Left lung (tissue), 10 donors: Measurements from ENCODE around the gene PCDHAC1. TPM values are rescaled to one million over a fixed set of nuclear protein-coding genes. Genes with fewer than 3 reads are reported as not detected.

Experiments
- ATAC-seq: fragments of 200-7000 bp; cut with Tn5 transposase; one replicate; pipeline ENCODE4 v1.9.1; 2020; ENCODE audit warnings: moderate library complexity
- DNase-seq, 4 donors: peaks; one replicate each; pipeline ENCODE4 v3.0.0-alpha.2; 2013 to 2020
- H3K27ac ChIP-seq, 2 donors: fragments of 200-600 bp; sonication (generic) in 1 of 2; one replicate each; pipeline versions ENCODE4 v1.5.0 to v1.8.0; 2020 to 2021
- H3K27me3 ChIP-seq, 2 donors: fragments of 200-600 bp; sonication (generic) in 1 of 2; one replicate each; pipeline versions ENCODE4 v1.5.0 to v1.8.0; 2020 to 2021
- H3K36me3 ChIP-seq, 2 donors: fragments of 200-600 bp; sonication (generic) in 1 of 2; one replicate each; pipeline versions ENCODE4 v1.5.0 to v1.8.0; 2020 to 2021
- H3K4me1 ChIP-seq, 2 donors: fragments of 200-600 bp; one replicate each; pipeline ENCODE4 v1.8.0; 2021
- H3K4me3 ChIP-seq, 2 donors: fragments of 200-600 bp; sonication (generic) in 1 of 2; one replicate each; pipeline versions ENCODE4 v1.5.0 to v1.8.0; 2020 to 2021; ENCODE audit warnings: mild to moderate bottlenecking in 1 of 2
- H3K9me3 ChIP-seq, 2 donors: fragments of 200-600 bp; sonication (generic) in 1 of 2; one replicate each; pipeline versions ENCODE4 v1.5.0 to v1.8.0; 2020 to 2021
- CTCF ChIP-seq, 2 donors: fragments of 200-600 bp; sonication (generic) in 1 of 2; IDR thresholded peaks; one replicate each; pipeline versions ENCODE4 v1.5.0 to v1.8.0; 2021; ENCODE audit warnings: antibody characterized with exemption in 2 of 2
- intact Hi-C, 2 donors: fragments of 100-400 bp; cut with DNase I; formaldehyde crosslinking; loops; one replicate each; pipeline versions ENCODE4 v1.11.2 to v1.14.2; 2022
- polyA plus RNA-seq, 6 donors: library from polyadenylated mRNA; unstranded; fragments of 120-200 nt; gene quantifications; one replicate each; pipeline ENCODE4 v1.2.1, GENCODE V29; 2013; ENCODE audit not compliant: insufficient read length in 6 of 6
- total RNA-seq, 2 donors: library from RNA; stranded (reverse); fragmentation: NEBNext Ultra II Directional; extraction: Animal tissue kit (Norgen Biotek cat#: 25700); gene quantifications; one replicate each; pipeline ENCODE4 v1.2.1, GENCODE V29; 2021
- donor health status: DM: no; HTN: yes; CAD: no.
- donor health status: DM: no; HTN: no; CAD: no.

Gene PCDHAC1
- total and polyA plus RNA-seq, 8 donors: 0.26 to 8.3 (median 0.33) TPM

- intact Hi-C loops: no loop called here
- peak overlapping the region; percentile 48 to 51 for H3K4me3 ChIP-seq
- peaks cover 0 to 8% of the 10 kb centered on the region in 2 donors for H3K4me1 ChIP-seq
- H3K36me3 ChIP-seq: no peaks in the 10 kb centered on the region
- no peaks in the 10 kb centered on the region for H3K9me3 ChIP-seq
- TF ChIP-seq CTCF (IDR thresholded peaks at IDR 0.05): no peak
- DNase-seq: no peak
- peak; percentile 29 for ATAC-seq
- H3K27ac ChIP-seq: peak overlapping the region in 1 of 2 donors; percentile 54
- peaks cover 0 to 42% of the 10 kb centered on the region in 2 donors for H3K27me3 ChIP-seq
Measured at GRCh38 chr5:140967226-140967893, 41.3 kb downstream of the PCDHAC1 start.

- DNase-seq (no peak), ATAC-seq (no peak)
- no peak overlapping the region for H3K27ac ChIP-seq
- H3K4me3 ChIP-seq: no peak overlapping the region
- H3K27me3 ChIP-seq: peaks cover 0 to 33% of the 10 kb centered on the region in 2 donors
- intact Hi-C loops: no loop called here
- peaks cover 0 to 8% of the 10 kb centered on the region in 2 donors for H3K4me1 ChIP-seq
- H3K9me3 ChIP-seq: no peaks in the 10 kb centered on the region
- no peak for TF ChIP-seq CTCF (IDR thresholded peaks at IDR 0.05)
- H3K36me3 ChIP-seq: no peaks in the 10 kb centered on the region
Measured at GRCh38 chr5:140969880-140970279, 43.8 kb downstream of the PCDHAC1 start.

GRCh38 chr5:140973550-140973949 lies 47.5 kb downstream of the PCDHAC1 start:
- ATAC-seq: no peak
- Histone ChIP-seq H3K9me3 (no peaks in the 10 kb centered on the region), H3K4me3 (no peak overlapping the region), H3K27ac (no peak overlapping the region), H3K27me3 (no peaks in the 10 kb centered on the region), H3K4me1 (peaks cover 0 to 4% of the 10 kb centered on the region in 2 donors), H3K36me3 (no peaks in the 10 kb centered on the region)
- DNase-seq: no peak
- TF ChIP-seq CTCF (IDR thresholded peaks at IDR 0.05): no peak
- intact Hi-C loops: no loop called here

GRCh38 chr5:140977003-140977402 lies 50.9 kb downstream of the PCDHAC1 start:
- no peak for TF ChIP-seq CTCF (IDR thresholded peaks at IDR 0.05)
- Histone ChIP-seq H3K4me3 (no peak overlapping the region), H3K36me3 (no peaks in the 10 kb centered on the region), H3K9me3 (no peaks in the 10 kb centered on the region), H3K27ac (no peak overlapping the region), H3K4me1 (no peaks in the 10 kb centered on the region), H3K27me3 (no peaks in the 10 kb centered on the region)
- DNase-seq (peak in 2 of 4 donors; percentile 57 to 70), ATAC-seq (no peak)
- intact Hi-C loops: no loop called here

GRCh38 chr5:140978260-140978659 lies 52.2 kb downstream of the PCDHAC1 start:
- H3K36me3 ChIP-seq: no peaks in the 10 kb centered on the region
- H3K4me3 ChIP-seq: no peak overlapping the region
- H3K27ac ChIP-seq: no peak overlapping the region
- intact Hi-C loops: no loop called here
- no peaks in the 10 kb centered on the region for H3K9me3 ChIP-seq
- H3K27me3 ChIP-seq: no peaks in the 10 kb centered on the region
- no peak for TF ChIP-seq CTCF (IDR thresholded peaks at IDR 0.05)
- ATAC-seq (peak; percentile 80), DNase-seq (no peak)
- H3K4me1 ChIP-seq: no peaks in the 10 kb centered on the region
